ENCODE data around the gene NPPB.

The NPPB gene

GRCh38 chr1:11860587-11860986, 1.8 kb upstream of the NPPB start:
- H3K27ac ChIP-seq, result no peak overlapping the region

GRCh38 chr1:11860083-11860482, 1.3 kb upstream of the NPPB start:
- no peak for TF ChIP-seq ZFX (IDR thresholded peaks at IDR 0.05)
- TF ChIP-seq, protein P1, sequence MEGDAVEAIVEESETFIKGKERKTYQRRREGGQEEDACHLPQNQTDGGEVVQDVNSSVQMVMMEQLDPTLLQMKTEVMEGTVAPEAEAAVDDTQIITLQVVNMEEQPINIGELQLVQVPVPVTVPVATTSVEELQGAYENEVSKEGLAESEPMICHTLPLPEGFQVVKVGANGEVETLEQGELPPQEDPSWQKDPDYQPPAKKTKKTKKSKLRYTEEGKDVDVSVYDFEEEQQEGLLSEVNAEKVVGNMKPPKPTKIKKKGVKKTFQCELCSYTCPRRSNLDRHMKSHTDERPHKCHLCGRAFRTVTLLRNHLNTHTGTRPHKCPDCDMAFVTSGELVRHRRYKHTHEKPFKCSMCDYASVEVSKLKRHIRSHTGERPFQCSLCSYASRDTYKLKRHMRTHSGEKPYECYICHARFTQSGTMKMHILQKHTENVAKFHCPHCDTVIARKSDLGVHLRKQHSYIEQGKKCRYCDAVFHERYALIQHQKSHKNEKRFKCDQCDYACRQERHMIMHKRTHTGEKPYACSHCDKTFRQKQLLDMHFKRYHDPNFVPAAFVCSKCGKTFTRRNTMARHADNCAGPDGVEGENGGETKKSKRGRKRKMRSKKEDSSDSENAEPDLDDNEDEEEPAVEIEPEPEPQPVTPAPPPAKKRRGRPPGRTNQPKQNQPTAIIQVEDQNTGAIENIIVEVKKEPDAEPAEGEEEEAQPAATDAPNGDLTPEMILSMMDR (conservative IDR thresholded peaks at IDR 0.05), result no peak
- no peak overlapping the region for H3K27ac ChIP-seq

More at GRCh38 chr1:11860587-11860986, 1.8 kb upstream of the NPPB start:
- no peak for TF ChIP-seq ZFX (IDR thresholded peaks at IDR 0.05)

GRCh38 chr1:11858968-11859871, 475 bp upstream of the NPPB start:
- no peak overlapping the region for H3K27ac ChIP-seq
- TF ChIP-seq ZFX (IDR thresholded peaks at IDR 0.05), result no peak
- TF ChIP-seq, protein P1 (conservative IDR thresholded peaks at IDR 0.05), result no peak; the same call in 1 of the 2 replicates

GRCh38 chr1:11858158-11858557, 587 bp downstream of the NPPB start:
- H3K27ac ChIP-seq, result no peak overlapping the region
- TF ChIP-seq, protein P1 (conservative IDR thresholded peaks at IDR 0.05), result no peak
- TF ChIP-seq ZFX (IDR thresholded peaks at IDR 0.05), result no peak

- TF ChIP-seq, protein P1 (conservative IDR thresholded peaks at IDR 0.05), result no peak
- no peak for TF ChIP-seq ZFX (IDR thresholded peaks at IDR 0.05)
Measured at GRCh38 chr1:11857164-11857851, 1.4 kb downstream of the NPPB start.

DNA sequence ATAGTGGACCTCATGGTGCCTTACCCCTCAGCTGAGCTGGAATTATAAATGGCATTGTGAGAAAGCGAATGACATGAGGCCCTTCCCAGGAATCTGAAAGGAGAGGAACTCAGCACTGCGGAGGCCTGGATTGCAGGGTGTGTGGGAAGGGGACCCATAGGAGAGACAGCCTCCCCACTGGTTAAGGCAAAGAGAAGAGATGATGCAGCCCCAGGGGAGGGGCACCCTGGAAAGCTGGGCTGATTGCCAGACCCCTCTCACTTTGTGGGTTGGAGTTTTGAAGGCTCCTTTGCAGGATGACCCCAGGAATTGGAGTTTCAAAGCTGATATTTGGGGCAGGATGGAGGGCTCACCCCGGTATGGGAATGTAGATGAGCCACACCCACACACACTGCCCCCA, 2.0 kb downstream of the NPPB start:
- TF ChIP-seq, protein P1 (conservative IDR thresholded peaks at IDR 0.05), result no peak
- TF ChIP-seq ZFX (IDR thresholded peaks at IDR 0.05), result no peak
- no peak overlapping the region for H3K27ac ChIP-seq

More at GRCh38 chr1:11857164-11857851, 1.4 kb downstream of the NPPB start:
- H3K27ac ChIP-seq, result no peak overlapping the region

- no peak overlapping the region for H3K27ac ChIP-seq
- no peak for TF ChIP-seq ZFX (IDR thresholded peaks at IDR 0.05)
- TF ChIP-seq, protein P1 (conservative IDR thresholded peaks at IDR 0.05), result no peak
Measured at GRCh38 chr1:11855430-11855829, 3.3 kb downstream of the NPPB start.
